ENCODE data around the gene PCP4.

- TF ChIP-seq, protein P1, sequence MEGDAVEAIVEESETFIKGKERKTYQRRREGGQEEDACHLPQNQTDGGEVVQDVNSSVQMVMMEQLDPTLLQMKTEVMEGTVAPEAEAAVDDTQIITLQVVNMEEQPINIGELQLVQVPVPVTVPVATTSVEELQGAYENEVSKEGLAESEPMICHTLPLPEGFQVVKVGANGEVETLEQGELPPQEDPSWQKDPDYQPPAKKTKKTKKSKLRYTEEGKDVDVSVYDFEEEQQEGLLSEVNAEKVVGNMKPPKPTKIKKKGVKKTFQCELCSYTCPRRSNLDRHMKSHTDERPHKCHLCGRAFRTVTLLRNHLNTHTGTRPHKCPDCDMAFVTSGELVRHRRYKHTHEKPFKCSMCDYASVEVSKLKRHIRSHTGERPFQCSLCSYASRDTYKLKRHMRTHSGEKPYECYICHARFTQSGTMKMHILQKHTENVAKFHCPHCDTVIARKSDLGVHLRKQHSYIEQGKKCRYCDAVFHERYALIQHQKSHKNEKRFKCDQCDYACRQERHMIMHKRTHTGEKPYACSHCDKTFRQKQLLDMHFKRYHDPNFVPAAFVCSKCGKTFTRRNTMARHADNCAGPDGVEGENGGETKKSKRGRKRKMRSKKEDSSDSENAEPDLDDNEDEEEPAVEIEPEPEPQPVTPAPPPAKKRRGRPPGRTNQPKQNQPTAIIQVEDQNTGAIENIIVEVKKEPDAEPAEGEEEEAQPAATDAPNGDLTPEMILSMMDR (IDR thresholded peaks at IDR 0.05): no peak
- TF ChIP-seq POLR2A (IDR thresholded peaks at IDR 0.05): no peak
Measured at GRCh38 chr21:39947031-39947430, 79.8 kb downstream of the PCP4 start.
